ENCODE measurements around the gene LNPEP. TPM values are rescaled to one million over a fixed set of nuclear protein-coding genes. Genes with fewer than 3 reads are reported as not detected.
"Not testable (repeated sequence)": the region's sequence is repeated elsewhere in the genome, so short reads cannot be mapped to it uniquely, and the experiment has no call there.

LNPEP gene
- total RNA-seq, 1 donor from 2014 or later = 27.5 TPM

- no peak for DNase-seq (ENCODE audit: low read depth in 2 of 2)
Measured at GRCh38 chr5:97047076-97047475, 111.2 kb downstream of the LNPEP start.

GRCh38 chr5:97049175-97049574, 113.3 kb downstream of the LNPEP start:
- no peak for DNase-seq (ENCODE audit: low read depth in 2 of 2)

GRCh38 chr5:97056263-97056662, 120.4 kb downstream of the LNPEP start:
- DNase-seq (ENCODE audit: low read depth in 2 of 2) = no peak

GRCh38 chr5:97062046-97062445, 126.2 kb downstream of the LNPEP start:
- DNase-seq (ENCODE audit: low read depth in 2 of 2) = no peak

- no peak for DNase-seq (ENCODE audit: low read depth in 2 of 2)
Measured at GRCh38 chr5:97063251-97063650, 127.4 kb downstream of the LNPEP start.

- DNase-seq (ENCODE audit: low read depth in 2 of 2) = no peak
Measured at GRCh38 chr5:97065475-97065874, 129.6 kb downstream of the LNPEP start.

- DNase-seq (ENCODE audit: low read depth in 2 of 2) = no peak
Measured at GRCh38 chr5:97067296-97067850, 131.5 kb downstream of the LNPEP start.

- no peak for DNase-seq (ENCODE audit: low read depth in 2 of 2)
Measured at GRCh38 chr5:97070234-97070633, 134.4 kb downstream of the LNPEP start.

GRCh38 chr5:97071101-97071500, 135.2 kb downstream of the LNPEP start:
- peak in 1 of 2 donors; percentile 3 for DNase-seq (ENCODE audit: low read depth in 2 of 2)

- no peak for DNase-seq (ENCODE audit: low read depth in 2 of 2)
Measured at GRCh38 chr5:97071993-97072392, 136.1 kb downstream of the LNPEP start.

- no peak for DNase-seq (ENCODE audit: low read depth in 2 of 2)
Measured at GRCh38 chr5:97072696-97073095, 136.8 kb downstream of the LNPEP start.

GRCh38 chr5:97073420-97073819, 137.5 kb downstream of the LNPEP start:
- DNase-seq (ENCODE audit: low read depth in 2 of 2) = no peak

GRCh38 chr5:97074859-97075489, 139.1 kb downstream of the LNPEP start:
- no peak for DNase-seq (ENCODE audit: low read depth in 2 of 2)

GRCh38 chr5:97075649-97076048, 139.8 kb downstream of the LNPEP start:
- no peak for DNase-seq (ENCODE audit: low read depth in 2 of 2)

GRCh38 chr5:97076098-97076497, 140.2 kb downstream of the LNPEP start:
- DNase-seq (ENCODE audit: low read depth in 2 of 2) = no peak

- no peak for DNase-seq (ENCODE audit: low read depth in 2 of 2)
Measured at GRCh38 chr5:97077246-97077645, 141.4 kb downstream of the LNPEP start.

GRCh38 chr5:97078958-97079743, 143.3 kb downstream of the LNPEP start:
- no peak for DNase-seq (ENCODE audit: low read depth in 2 of 2)

- not testable (repeated sequence) for DNase-seq (ENCODE audit: low read depth in 2 of 2)
Measured at GRCh38 chr5:97084782-97085458, 149.0 kb downstream of the LNPEP start.

- no peak for DNase-seq (ENCODE audit: low read depth in 2 of 2)
Measured at GRCh38 chr5:97085459-97086181, 149.7 kb downstream of the LNPEP start.

Data from dermis microvascular lymphatic vessel endothelial cell (primary cell).